Mesodermal cell (in vitro differentiated cells): ENCODE measurements around the gene BAIAP2L2.

Source experiments
- H3K27ac ChIP-seq: 2 replicates; pipeline ENCODE4 v1.7.0; 2013; ENCODE audit warnings: mild to moderate bottlenecking, low read depth, low read length, moderate library complexity; ENCODE audit not compliant: severe bottlenecking
- H3K36me3 ChIP-seq: 2 replicates; pipeline ENCODE4 v1.7.1; 2013; ENCODE audit warnings: mild to moderate bottlenecking, low read length, moderate library complexity; ENCODE audit not compliant: control insufficient read depth, insufficient read depth
- H3K4me1 ChIP-seq: one replicate; pipeline ENCODE4 v1.7.1; 2013; ENCODE audit warnings: mild to moderate bottlenecking, low read length; ENCODE audit not compliant: insufficient read depth, control insufficient read depth, poor library complexity, severe bottlenecking
- H3K4me3 ChIP-seq: 2 replicates; pipeline ENCODE4 v1.7.0; 2013; ENCODE audit warnings: low read length, control low read depth, mild to moderate bottlenecking; ENCODE audit not compliant: insufficient read depth, poor library complexity, severe bottlenecking; ENCODE audit errors: extremely low read depth
- H3K9me3 ChIP-seq: 2 replicates; pipeline ENCODE4 v1.7.1; 2013; ENCODE audit warnings: mild to moderate bottlenecking, low read length, moderate library complexity; ENCODE audit not compliant: control insufficient read depth
- WGBS, 2 experiments: methylation state at CpG; one replicate each; pipeline ENCODE4 v1.1.5; 2013; ENCODE audit warnings: missing lambda C conversion rate in 2 of 2; ENCODE audit not compliant: insufficient coverage in 2 of 2; 5-methylcytosine and 5-hydroxymethylcytosine counted together

Gene BAIAP2L2

DNA sequence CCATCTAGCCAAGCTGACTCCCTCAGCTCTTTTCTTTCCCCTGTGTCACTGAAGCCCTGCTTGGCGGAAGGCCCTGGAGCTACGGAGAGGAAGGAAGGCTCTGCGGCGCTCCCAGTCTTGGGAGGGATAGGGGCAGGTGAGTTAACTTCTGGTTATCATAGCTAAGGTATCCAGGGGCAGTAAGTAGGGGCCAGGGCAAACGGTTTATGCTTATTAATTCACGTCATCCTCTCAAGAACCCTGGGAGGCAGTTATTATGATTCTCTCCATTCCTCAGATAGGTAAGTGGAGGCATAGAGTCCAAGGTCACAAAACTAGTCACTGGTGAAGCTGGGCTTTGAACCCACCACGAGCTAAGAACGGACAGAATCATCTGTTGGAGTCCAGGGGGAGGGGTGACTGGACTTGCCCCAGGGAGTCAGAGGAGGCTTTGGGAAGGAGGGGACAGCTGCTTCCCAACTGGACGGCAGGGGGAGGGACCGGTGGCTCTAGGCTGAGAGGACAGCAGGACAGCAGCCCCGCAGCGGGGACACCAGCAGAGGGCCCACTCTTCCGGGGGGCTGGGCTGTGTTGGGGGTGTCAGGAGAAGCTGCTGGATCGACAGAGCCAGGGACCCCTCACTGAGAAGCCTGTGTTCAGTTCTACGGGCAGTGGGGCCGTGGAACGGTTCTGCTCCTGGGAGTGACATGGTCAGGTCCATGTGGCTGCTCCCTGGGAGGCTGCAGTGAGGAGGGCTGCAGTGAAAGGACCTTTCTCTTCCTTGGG is 3.5 kb downstream of the BAIAP2L2 start:
- 75 to 80% methylated on average over 9 to 14 of the region's 17 CpGs for WGBS, 2 experiments
- no peaks in the 10 kb centered on the region for H3K4me1 ChIP-seq
- no peak overlapping the region for H3K4me3 ChIP-seq
- H3K9me3 ChIP-seq, result no peaks in the 10 kb centered on the region
- H3K36me3 ChIP-seq, result no peaks in the 10 kb centered on the region
- H3K27ac ChIP-seq, result no peak overlapping the region

DNA sequence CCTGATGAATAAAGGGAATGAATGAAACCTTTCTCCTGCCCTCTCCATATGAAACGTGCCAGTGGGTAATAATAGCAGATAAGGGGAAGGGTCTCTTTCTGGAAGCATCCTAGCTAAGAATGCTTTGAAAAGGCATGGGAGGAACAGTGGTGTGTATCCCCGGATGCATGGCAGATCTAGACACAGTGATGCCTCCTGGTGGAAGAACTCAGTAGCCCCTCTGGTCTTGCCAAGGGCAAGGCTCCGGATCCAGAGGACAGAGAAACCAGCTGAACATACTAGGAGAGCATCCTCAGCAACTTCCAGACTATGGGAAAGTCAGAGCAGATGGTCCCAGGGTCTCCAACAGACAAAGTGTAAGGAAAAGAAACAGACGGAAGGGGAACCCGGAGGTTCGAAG is 6.4 kb downstream of the BAIAP2L2 start:
- Histone ChIP-seq H3K9me3 (no peaks in the 10 kb centered on the region), H3K4me3 (no peak overlapping the region), H3K27ac (no peak overlapping the region), H3K4me1 (no peaks in the 10 kb centered on the region), H3K36me3 (no peaks in the 10 kb centered on the region)
- WGBS, 2 experiments, result 53 to 57% methylated on average over 4 of the region's 6 CpGs

DNA sequence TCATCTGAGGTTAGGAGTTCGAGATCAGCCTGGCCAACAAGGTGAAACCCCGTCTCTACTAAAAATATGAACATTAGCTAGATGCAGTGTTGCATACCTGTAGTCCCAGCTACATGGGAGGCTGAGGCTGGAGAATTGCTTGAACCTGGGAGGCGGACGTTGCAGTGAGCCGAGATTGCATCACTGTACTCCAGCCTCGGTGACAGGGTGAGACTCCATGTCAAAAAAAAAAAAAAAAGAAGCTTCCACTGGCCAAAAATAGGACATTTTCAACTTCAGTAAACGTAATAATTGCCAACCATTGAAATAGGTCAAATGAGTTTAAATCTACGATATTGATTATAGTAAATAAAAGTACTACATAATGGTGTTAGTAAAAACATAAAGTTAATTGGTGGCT is 6.8 kb downstream of the BAIAP2L2 start:
- no peaks in the 10 kb centered on the region for H3K36me3 ChIP-seq
- H3K27ac ChIP-seq, result no peak overlapping the region
- no peaks in the 10 kb centered on the region for H3K9me3 ChIP-seq
- no peak overlapping the region for H3K4me3 ChIP-seq
- H3K4me1 ChIP-seq, result peaks cover 2% of the 10 kb centered on the region
- 86 to 94% methylated on average over 5 of the region's 8 CpGs for WGBS, 2 experiments

DNA sequence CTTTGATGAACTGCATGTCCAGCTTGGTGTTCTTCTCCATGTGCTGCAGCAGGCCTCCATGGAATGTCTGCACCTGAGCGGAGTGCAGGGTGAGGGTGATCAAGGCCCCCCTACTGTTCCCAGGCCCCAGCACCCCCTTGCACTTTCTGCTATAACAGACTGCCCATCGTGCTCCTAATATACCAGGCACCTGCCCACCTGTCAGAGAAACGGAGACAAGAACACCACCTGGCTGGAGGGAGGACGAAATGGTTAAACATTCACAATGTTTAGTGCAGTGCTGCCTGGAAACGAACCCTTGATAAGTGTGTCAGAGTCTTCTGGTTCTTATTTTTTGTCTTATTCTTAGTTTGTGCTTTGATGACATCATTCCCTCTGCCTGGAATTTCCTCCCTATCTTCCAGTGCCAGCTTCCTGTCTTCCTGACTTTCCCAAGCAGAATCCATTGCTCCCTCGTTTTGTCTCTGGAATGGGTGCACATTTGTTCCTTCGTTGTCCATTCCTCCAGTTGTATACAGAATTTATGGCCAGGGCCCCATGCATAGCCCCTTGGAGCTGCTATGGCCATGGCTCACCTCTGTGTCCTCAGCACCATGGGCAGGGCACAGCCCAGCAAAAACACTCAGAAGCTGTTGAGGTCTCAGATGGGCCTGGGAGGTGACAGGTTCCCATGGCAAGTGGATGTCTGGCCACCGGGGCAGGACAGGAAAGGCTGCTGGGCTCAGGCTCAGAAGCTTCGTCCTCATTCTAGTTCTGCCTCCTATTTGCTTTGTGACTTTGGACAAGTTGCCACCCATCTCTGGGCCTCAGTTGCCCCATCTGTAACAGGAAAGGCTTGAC is 11.9 kb downstream of the BAIAP2L2 start:
- Histone ChIP-seq H3K4me1 (peaks cover 9% of the 10 kb centered on the region), H3K36me3 (no peaks in the 10 kb centered on the region), H3K27ac (peak overlapping the region; percentile 79), H3K9me3 (no peaks in the 10 kb centered on the region), H3K4me3 (peak overlapping the region; percentile 3)
- WGBS, 2 experiments, result 79 to 89% methylated on average over 5 to 8 of the region's 9 CpGs

DNA sequence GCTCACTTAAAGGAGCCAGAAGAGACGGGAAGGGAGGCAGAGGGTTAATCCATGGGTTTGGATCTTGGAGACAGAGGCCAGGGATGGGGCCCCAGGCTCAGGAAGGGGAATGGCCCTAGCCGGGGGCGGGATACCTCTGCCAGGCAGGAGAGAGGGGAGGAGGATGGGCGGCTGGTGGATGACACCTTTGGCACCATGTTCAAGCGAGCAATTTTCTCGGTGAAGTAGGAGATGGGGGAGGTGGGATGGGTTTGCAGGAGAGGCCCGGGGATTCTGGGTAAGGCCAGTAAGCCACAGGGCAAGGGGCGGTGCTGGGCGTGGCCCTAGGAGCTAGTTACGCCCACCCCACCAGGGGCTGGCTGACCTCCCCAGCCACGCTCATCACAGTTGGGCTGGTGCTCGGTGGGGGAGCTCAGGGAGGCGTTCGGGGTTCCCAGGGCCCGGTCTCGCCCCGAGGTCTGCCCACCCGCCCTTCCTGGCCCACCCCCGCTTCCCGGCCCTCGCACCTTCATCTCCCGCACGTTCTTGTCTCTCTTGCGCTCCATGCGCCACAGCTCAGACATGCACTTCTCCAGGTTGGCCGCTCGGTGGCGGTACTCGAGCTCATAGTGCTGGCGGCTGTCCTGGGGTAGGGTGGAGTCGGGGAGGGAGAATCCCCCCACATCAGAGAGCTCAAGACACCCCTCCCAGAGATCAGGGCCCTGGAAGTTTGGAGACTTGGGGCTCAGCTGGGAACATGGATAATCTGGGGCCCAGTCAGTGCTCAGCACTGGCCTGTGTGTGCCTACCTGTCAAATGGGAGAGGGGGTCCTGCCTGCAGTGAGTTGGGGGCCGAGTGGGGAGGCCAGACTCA is 12.7 kb downstream of the BAIAP2L2 start:
- H3K4me1 ChIP-seq, result peaks cover 9% of the 10 kb centered on the region
- peak overlapping the region; percentile 79 for H3K27ac ChIP-seq
- 13 to 16% methylated on average over 13 to 15 of the region's 32 CpGs for WGBS, 2 experiments
- H3K4me3 ChIP-seq, result peak overlapping the region; percentile 18
- no peaks in the 10 kb centered on the region for H3K9me3 ChIP-seq
- no peaks in the 10 kb centered on the region for H3K36me3 ChIP-seq

- H3K36me3 ChIP-seq, result no peaks in the 10 kb centered on the region
- H3K27ac ChIP-seq, result no peak overlapping the region
- H3K4me1 ChIP-seq, result peaks cover 9% of the 10 kb centered on the region
- no peaks in the 10 kb centered on the region for H3K9me3 ChIP-seq
- H3K4me3 ChIP-seq, result peak overlapping the region; percentile 18
- WGBS, 2 experiments, result 59 to 67% methylated on average over 5 to 7 of the region's 15 CpGs
Observed at GRCh38 chr22:38097058-38097457, 13.4 kb downstream of the BAIAP2L2 start.

- Histone ChIP-seq H3K4me1 (peaks cover 11% of the 10 kb centered on the region), H3K4me3 (no peak overlapping the region), H3K9me3 (no peaks in the 10 kb centered on the region), H3K27ac (no peak overlapping the region), H3K36me3 (no peaks in the 10 kb centered on the region)
- 77 to 85% methylated on average over 25 to 26 of the region's 34 CpGs for WGBS, 2 experiments
Observed at GRCh38 chr22:38089474-38089851, 21.0 kb downstream of the BAIAP2L2 start.

DNA sequence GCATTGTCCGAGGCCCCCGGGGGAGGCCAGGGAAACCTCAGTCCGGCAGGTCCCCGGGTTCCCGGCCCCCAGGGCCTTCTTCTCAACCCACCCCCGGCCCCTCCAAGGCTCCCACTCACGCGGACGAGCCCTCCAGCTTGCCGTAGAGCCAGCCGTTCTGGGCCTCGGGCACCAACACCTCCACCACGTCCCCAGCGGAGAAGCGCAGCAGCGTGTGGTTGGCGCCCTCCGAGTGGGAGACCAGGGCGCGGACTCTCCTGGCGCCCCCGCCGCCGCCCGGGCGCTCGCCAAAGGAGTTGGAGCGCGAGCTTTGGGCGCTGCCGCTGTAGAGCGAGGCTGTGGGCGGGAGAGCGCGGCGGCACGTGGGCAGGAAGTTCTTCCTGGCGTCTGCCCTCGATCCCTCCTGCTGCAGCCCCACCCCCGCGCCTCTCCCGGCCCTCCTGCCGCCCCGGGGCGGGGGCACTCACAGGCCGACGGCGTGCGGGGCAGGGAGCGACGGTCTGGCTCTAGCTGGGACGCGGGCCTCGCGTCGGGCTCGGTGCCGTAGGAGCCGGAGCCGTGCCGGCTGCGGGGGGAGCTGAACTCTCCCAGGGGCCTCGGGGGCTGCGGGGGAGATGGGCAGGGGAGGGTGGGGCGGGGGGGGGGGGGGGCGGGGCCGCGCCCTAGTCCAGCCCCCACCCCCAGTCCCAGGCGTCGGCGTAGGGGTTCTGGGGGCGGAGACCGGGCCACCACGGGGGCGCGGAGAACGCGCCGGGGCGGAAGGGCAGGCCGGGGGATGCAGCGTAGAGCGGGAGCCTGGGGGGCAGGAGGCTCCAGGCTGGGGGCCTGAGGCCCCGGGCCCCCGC is 21.6 kb downstream of the BAIAP2L2 start:
- H3K36me3 ChIP-seq, result no peaks in the 10 kb centered on the region
- no peak overlapping the region for H3K27ac ChIP-seq
- WGBS, 2 experiments, result 56 to 59% methylated on average over 20 to 62 of the region's 85 CpGs
- H3K4me1 ChIP-seq, result peaks cover 16% of the 10 kb centered on the region
- H3K4me3 ChIP-seq, result no peak overlapping the region
- H3K9me3 ChIP-seq, result no peaks in the 10 kb centered on the region

GRCh38 chr22:38087855-38088254 is 22.6 kb downstream of the BAIAP2L2 start:
- H3K4me1 ChIP-seq, result peaks cover 21% of the 10 kb centered on the region
- H3K27ac ChIP-seq, result no peak overlapping the region
- H3K4me3 ChIP-seq, result no peak overlapping the region
- no peaks in the 10 kb centered on the region for H3K36me3 ChIP-seq
- 94 to 95% methylated on average over 10 to 11 of the region's 12 CpGs for WGBS, 2 experiments
- H3K9me3 ChIP-seq, result no peaks in the 10 kb centered on the region

- Histone ChIP-seq H3K4me3 (no peak overlapping the region), H3K27ac (no peak overlapping the region), H3K4me1 (peaks cover 25% of the 10 kb centered on the region), H3K36me3 (no peaks in the 10 kb centered on the region), H3K9me3 (no peaks in the 10 kb centered on the region)
- WGBS, 2 experiments, result 94 to 96% methylated on average over 7 to 12 of the region's 13 CpGs
Observed at GRCh38 chr22:38086942-38087341, 23.5 kb downstream of the BAIAP2L2 start.
